OCI-LY3 (cell line): ENCODE data around the gene PIMREG.

Source experiments
- CTCF ChIP-seq: fragments of 200-600, 300-600 bp; sonication (generic); IDR thresholded peaks from 2 replicates; pipeline ENCODE4 v1.5.1; 2014; ENCODE audit warnings: antibody characterized with exemption, low read length, low read depth
- EZH2phosphoT487 ChIP-seq: fragments of 200-600 bp; shearing (Covaris generic); IDR thresholded peaks from 2 replicates; pipeline ENCODE4 v1.6.1; 2018; ENCODE audit warnings: antibody characterized with exemption, mixed run types, low read depth

- TF ChIP-seq CTCF (no peak), EZH2phosphoT487 (no peak)
These were observed 51.8 kb downstream of the PIMREG start for GRCh38 chr17:6496116-6496481.
